ENCODE data around the gene CBLC.

Gene CBLC, protein sequence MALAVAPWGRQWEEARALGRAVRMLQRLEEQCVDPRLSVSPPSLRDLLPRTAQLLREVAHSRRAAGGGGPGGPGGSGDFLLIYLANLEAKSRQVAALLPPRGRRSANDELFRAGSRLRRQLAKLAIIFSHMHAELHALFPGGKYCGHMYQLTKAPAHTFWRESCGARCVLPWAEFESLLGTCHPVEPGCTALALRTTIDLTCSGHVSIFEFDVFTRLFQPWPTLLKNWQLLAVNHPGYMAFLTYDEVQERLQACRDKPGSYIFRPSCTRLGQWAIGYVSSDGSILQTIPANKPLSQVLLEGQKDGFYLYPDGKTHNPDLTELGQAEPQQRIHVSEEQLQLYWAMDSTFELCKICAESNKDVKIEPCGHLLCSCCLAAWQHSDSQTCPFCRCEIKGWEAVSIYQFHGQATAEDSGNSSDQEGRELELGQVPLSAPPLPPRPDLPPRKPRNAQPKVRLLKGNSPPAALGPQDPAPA

GRCh38 chr19:44777715-44778347 is at the start of gene CBLC:
Gene CBLC, plus strand, starts transcription at chr19:44777890. Its CDS starts 42 bp downstream, at chr19:44777932.
- peak; percentile 23 for DNase-seq

DNA sequence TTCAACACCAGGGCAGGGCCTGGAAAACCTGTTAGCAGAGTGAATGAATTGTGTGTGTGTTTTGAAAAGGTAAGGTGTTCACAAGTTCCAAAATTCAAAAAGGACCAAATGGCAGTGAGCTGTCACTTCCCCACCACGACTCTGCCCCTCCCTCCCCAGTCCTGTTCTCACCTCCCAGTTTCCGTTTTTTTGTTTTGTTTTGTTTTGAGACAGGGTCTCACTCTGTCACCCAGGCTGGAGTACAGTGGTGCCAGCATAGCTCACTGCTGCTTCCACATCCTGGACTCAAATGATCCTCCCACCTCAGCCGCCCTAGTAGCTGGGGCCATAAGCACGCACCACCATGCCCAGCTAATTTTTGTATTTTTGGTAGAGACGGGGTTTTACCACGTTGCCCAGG is 49.5 kb upstream of the CBLC start:
- no peak for DNase-seq

DNA sequence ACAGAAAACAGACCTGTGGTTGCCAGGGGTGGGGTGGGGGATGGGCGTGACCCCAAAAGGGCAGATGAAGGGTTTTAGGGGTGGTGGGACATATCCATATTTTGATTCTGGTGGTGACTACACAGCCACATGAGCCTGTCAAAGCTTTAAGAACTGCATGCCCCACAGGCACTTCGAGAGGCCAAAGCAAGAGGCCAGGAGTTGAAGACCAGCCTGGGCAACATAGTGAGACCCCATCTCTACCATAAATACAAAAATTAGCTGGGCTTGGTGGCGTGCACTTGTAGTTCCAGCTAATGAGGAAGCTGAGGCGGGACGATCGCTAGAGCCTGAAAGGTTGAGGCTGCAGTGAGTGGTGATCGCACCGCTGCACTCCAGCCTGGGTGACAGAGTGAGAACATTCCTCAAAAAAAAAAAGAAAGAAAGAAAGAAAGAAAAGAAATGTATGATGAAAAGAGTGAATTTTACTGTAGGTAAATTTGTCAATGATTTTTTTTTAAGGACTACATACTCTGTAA is 48.1 kb upstream of the CBLC start:
- no peak for DNase-seq

DNA sequence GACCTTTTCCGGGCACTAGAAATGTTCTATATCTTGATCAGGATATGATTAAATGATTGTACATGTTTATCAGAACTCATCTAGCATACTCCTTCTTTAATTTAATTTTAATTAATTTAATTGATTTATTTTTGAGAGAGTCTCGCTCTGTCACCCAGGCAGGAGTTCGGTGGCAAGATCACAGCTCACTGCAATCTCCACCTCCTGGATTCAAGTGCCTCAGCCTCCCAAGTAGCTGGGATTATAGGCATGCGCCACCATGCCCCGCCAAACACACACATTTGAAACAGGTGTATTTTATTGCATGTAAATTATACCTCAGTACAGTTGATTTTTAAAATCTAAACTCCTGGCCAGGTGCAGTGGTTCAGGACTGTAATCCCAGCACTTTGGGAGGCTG is 46.6 kb upstream of the CBLC start:
- DNase-seq: no peak

- no peak for DNase-seq
These were observed 46.1 kb upstream of the CBLC start for GRCh38 chr19:44731622-44732021.

- no peak for DNase-seq
These were observed 45.3 kb upstream of the CBLC start for GRCh38 chr19:44732235-44733014.

DNA sequence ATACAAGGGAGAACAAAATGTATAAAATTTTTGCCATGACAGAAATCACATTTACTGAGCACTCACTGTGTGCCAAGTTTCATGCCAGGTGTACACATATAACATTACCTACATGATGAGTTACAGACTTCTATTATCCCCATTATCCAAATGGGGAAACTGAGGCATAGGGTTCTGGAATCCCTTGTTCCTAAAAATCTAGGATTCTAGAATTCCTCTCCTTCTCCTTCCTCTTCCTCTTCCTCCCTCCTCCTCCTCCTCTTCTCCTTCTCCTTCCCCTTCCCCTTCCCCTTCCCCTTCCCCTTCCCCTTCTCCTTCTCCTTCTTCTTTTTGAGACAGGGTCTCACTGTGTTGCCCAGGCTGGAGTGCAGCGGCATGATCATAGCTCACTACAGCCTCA is 43.3 kb upstream of the CBLC start:
- DNase-seq: no peak

DNA sequence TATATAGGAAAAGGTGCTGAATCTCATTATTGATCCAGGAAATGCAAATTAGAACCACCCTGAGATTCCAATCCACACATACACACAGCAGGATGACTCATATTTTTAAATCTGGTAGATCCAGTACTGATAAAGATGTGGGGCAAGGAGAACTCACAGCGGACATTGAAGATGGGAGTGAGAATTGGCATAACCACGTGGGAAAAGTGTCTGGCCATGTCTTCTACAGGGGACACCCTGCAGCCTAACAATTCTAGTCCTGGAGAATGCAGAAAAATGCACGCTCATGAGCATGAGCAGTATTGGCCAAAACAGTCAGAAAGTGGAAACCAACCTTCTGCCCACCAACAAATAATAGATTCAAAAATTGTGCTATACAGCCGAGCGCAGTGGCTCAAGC is 42.7 kb upstream of the CBLC start:
- no peak for DNase-seq

DNA sequence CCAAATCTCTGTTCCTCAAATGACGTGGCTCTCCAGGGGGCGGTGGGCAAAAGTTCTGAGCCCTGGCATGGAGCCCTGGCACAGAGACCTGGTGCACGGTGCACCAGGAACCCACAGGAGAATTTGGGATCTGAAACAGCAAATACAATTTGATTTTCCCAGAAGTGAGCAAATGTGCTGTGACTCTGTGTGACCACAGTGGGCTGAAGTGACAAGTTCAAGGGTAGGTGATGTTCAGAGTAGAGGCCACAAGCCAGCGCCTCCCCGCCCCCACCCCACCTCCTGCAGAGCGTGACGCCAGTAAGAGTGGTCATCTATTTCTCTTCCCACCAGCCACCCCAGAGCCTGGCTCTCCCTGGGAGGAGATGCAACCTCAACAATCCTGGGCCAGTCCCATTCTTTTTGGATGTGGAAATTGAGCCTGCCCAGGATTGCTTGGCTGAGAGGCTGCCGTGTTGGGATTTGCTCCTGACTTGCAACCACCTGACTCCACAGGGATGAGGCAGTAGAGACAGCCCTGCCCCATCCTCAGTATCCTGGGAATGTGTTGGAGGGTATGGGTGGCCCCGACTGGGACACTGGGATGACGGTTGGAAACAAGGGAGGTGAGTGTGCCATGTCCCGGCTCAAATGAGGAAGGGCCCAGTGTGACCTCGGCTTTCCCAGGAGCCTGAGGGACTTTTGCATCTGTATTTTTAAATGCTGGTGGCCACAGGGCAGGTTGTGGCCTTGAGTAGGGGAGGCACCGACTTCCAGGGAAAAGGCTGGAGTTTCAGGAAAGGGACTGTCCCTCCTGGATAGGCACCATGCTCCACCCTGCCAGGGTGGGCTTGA is 40.2 kb upstream of the CBLC start:
- DNase-seq: no peak

GRCh38 chr19:44738136-44738535 is 39.6 kb upstream of the CBLC start:
- DNase-seq: no peak

GRCh38 chr19:44738603-44739558 is 38.8 kb upstream of the CBLC start:
- DNase-seq: no peak

DNA sequence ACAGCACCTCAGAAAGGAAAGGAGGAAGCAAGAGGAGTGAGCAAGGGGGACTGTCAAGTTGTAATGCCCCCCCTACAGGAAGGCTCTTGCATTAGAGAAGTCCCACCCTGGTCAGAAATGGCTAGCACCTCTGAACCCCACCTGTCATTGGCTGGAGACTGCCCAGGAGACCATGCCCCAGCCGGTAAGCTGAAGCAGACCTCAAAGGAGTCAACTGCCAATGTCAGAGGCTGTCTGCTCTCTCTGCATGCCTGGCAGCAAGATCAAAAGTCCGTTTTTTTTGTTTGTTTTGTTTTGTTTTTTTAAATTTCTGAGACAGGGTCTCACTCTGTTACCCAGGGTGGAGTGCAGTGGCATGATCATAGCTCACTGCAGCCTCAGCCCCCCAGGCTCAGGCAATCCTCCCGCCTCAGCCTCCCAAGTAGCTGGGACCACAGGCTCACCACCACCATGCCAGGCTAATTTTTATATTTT is 37.3 kb upstream of the CBLC start:
- no peak for DNase-seq

GRCh38 chr19:44741258-44741731 is 36.4 kb upstream of the CBLC start:
- DNase-seq: no peak

DNA sequence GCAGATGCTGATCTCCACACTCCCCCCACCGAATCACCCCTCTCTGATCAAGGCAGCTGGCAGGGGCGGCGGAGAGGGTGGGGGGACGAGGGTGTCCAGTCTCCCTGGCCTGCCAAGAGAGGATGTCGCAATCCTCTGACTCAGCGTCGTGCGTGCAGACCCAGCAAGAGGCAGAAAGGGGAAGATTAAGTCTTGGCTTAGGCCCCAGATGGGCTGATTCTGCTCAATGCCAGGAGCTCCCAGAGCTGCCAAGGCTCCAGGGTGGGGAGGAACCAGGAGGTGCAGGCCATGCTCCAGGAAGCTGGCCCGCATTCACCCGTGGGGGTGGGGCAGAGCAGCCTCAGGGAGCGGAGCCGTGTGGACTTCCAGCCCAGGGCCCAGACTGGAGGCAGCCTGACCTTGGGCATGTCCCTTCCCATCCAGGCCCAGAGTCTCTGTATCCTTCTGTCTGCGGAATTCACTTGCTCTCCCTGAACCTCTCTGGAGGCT is 35.8 kb upstream of the CBLC start:
- peak; percentile 86 for DNase-seq

DNA sequence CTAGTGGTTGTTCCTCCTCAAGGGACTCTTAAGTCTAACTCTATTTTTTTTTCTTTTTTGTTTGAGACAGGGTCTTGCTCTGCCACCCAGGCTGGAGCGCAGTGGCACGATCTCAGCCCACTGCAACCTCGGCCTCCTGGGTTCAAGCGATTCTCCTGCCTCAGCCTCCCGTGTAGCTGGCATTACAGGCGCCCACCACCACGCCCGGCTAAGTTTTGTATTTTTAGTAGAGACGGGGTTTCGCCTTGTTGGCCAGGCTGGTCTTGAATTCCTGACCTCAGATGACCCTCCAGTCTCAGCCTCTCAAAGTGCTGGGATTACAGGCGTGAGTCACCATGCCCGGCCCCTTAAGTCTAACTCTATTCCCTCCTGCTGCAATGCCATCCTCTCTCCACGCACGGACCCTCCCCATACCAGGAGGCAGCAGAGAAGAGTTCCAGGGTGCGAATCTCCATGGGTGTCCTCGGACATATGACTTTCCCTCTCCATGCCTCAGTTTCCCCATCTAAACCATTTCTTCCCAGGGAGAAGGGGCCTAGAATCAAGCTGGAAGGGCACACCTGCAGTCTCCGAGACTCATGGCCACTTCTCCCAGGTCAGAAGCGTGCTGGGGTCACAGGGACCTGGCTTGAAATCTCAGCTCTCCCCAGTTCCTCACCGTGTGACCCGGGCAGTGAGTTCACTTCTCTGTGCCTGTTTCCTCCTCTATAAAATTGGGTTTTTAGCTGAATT is 35.2 kb upstream of the CBLC start:
- no peak for DNase-seq

DNA sequence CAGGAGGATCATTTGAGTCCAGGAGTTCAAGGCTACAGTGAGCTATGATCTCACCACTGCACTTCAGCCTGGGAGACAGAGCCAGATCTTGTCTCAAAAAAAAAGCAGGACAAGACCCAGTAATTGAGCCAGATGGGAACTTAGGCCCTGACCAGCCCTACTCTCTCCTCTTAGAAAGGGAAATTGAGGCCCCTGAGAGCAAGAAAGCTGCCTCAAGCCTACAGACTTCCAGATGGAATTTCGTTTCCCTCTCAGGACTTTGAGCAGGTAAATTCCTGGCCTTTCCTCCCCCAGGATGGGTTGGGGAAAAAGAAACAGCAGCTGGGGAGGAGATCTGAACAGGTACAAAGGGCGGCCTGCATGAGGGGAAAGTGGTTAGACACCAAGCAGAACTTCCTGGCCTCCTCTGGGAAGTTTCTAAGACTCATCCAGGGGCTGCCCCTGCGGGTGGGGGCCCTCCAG is 32.8 kb upstream of the CBLC start:
- DNase-seq: no peak

DNA sequence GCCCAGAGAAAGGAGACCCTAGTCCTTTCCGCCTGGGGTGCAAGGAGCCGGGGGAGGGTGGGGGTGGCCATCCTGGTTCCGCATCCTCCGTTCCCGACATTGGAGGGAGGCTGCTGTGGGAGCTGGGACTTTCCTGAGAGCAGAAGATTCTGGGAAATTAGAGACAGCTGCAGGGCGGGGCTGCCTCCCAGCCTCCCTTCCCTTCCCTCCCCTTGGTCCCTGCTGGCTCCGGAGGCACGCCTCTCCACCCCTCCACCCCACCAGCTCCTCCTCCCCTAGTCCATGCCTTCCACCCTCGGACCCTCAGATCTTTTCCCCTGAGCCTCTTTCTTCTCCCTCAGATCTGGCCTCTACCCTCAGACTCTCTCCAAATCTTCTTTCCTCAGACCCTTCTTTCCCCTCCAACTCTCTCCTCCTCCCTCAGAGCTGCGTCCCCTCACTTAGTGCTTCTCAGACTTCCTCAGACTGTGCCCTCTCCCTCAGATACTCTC is 32.3 kb upstream of the CBLC start:
- no peak for DNase-seq

DNA sequence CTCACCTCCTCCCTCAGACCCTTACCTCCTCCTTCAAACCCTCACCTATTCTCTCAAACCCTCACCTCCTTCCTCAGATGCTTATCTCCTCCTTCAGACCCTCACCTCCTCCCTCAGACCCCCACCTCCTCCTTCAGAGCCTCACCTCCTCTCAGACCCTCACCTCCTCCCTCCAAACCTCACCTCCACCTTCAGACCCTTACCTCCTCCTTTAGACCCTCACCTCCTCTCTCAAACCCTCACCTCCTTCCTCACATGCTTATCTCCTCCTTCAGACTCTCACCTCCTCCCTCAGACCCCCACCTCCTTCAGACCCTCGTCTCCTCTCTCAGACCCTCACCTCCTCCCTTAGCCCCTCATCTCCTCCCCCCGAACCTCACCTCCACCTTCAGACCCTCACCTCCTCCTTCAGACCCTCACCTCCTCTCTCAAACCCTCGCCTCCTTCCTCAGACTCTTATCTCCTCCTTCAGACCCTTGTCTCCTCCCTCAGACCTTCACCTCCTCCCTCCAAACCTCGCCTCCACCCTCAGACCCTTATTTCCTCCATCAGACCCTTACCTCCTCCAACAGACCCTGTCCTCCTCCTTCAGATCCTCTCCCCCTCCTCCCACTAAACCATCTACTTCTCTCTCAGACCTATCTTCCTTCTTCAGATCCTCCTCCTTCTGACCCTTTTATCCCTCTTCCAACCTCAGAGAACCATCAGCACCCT is 31.6 kb upstream of the CBLC start:
- no peak for DNase-seq

- DNase-seq: no peak
These were observed 31.1 kb upstream of the CBLC start for GRCh38 chr19:44746616-44746945.

All from NCI-H1092 (cell line).